ENCODE data around the gene HAAO.

The HAAO gene

DNA sequence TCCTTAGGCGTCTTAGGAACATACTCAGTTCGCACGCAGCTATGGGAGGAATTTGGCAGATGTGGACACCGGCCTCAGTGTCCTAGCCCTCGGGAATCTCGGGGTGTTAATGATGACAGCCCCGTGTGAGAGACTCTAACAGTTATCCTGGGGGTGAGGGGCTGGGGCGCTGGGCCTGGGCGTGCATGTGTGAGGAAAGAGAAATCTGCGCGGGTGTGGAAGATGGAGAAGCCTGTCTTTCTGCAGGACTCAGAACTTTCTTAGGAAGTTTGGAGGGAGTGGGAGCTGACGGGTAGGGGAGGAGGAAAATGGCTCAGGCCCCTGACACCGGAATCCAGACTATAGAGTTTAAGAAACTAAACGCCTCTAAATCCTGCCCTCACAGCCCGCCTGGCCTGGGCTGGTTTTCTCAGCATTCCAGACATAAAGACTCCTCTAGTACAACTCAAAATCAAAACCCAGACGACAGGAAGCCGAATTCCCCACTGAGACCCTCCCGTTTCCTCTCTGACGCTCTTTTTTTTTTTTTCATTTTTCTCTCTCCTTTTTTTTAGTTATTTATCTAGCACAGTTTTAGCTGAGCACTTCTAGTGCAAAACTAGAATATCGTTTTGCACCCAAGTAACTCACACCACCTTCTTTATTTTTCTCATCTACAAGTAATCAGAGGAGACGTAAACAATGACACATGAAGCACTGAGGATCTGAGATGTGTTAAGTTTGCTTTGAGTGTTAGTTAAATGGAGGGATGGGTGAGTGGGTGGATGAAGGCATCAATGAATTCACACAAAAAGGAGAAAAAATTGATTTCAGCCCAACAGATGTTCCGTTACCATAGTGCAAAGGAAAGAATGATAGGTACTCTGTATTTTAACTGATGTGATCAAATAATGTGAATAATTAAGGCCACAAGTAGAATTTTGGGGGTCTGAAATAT is 1.2 kb upstream of the HAAO start:
- no peak for DNase-seq (ENCODE audit: low read depth)

- DNase-seq (ENCODE audit: low read depth) = no peak
Observed at GRCh38 chr2:42792087-42792582, 248 bp downstream of the HAAO start.

GRCh38 chr2:42791606-42792005 is 777 bp downstream of the HAAO start:
- no peak for DNase-seq (ENCODE audit: low read depth)

DNA sequence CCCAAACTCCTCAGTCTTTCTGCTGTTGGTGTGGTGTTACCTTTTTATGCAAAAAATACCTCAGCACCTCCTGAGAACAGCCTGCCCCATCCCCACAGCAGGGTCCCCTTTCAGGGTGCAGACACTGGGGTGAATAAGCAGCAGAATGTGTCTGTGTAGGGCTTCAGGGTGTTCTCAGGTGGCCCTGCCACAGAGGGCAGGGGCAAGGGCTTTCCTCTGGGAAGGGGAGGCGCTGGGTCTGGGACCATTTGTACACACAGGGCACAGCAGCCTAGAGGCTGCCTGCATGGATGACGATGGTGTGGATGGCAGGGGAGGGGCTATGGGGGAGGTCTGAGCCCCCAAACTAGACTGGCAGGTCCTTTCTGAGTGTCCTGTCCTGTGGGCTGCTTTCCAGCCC is 2.6 kb downstream of the HAAO start:
- DNase-seq (ENCODE audit: low read depth) = no peak

GRCh38 chr2:42788882-42789281 is 3.5 kb downstream of the HAAO start:
- no peak for DNase-seq (ENCODE audit: low read depth)

GRCh38 chr2:42788478-42788793 is 3.9 kb downstream of the HAAO start:
- no peak for DNase-seq (ENCODE audit: low read depth)

DNA sequence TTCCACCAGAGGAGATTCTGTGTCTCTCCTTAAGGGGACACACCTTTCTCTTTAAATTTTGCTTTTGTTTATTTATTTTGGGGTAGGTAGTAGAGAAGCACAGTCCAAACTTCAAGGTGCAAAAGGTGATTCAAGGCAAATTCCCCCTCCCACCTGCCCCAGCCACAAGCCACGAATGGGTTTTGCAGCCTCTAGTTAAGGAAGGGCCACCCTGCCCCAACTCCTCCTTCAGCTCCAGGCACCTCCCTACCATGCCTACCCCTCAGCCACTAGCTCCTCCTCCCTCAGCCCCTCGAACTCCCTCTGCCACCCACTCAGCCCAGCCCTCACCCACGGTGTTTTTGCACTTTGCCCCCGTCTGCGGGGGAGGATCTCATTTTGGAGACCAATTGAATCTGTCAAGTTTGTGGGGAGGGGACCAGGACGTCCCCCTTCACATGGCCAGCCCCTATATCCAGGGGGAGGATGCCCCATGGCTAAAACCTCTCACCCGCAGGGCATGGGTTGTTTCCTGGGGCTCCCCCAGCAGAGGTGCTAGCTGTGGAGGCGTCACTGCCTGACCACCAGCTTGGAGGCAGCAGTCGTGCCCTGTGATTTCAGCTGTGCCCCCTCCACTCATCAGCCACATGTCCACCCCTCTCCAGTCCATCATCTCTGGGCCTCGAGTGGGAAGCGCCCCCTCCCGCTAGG is 4.5 kb downstream of the HAAO start:
- no peak for DNase-seq (ENCODE audit: low read depth)

GRCh38 chr2:42787424-42787787 is 5.0 kb downstream of the HAAO start:
- no peak for DNase-seq (ENCODE audit: low read depth)

DNA sequence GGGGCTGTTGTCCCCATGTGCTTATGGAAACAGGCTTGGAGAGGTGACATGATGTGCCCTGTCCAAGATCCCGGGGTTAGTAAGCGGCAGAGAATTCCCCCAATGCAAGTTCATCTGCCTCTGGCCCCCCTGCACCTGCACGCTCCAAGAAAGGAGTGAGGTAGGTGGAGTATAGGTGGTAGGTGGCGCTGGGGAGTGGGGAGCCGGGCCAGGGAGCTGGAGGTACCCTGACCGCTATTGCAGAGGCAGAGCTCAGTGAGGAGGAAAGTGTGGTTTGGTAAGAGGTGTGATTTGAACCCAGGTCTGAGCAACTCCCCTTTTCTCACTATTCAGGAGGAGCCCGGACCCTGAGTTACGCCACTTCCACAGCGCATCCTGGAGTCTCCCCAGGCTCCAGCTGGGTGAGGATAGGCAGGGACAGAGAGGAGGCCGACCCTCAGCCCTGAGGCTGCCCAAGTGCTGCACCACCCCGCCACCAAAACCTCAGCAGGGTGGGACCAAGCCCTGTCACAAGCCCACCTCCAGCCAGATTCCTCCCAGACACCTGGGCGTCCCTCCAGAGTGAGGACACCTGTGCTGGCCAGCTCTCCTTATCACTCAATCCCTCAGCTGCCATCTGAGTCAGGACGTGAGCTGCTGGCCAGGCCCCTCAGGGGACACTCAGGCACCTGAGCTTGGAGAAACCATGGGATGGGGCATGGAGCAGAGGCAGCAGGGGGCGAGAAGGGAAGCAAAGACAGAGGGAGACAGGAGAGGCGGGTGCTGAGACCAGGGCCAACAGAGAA is 5.6 kb downstream of the HAAO start:
- DNase-seq (ENCODE audit: low read depth) = no peak

GRCh38 chr2:42784204-42784880 is 8.0 kb downstream of the HAAO start:
- no peak for DNase-seq (ENCODE audit: low read depth)

- DNase-seq (ENCODE audit: low read depth) = no peak
Observed at GRCh38 chr2:42783511-42783910, 8.9 kb downstream of the HAAO start.

- no peak for DNase-seq (ENCODE audit: low read depth)
Observed at GRCh38 chr2:42781181-42781580, 11.2 kb downstream of the HAAO start.

DNA sequence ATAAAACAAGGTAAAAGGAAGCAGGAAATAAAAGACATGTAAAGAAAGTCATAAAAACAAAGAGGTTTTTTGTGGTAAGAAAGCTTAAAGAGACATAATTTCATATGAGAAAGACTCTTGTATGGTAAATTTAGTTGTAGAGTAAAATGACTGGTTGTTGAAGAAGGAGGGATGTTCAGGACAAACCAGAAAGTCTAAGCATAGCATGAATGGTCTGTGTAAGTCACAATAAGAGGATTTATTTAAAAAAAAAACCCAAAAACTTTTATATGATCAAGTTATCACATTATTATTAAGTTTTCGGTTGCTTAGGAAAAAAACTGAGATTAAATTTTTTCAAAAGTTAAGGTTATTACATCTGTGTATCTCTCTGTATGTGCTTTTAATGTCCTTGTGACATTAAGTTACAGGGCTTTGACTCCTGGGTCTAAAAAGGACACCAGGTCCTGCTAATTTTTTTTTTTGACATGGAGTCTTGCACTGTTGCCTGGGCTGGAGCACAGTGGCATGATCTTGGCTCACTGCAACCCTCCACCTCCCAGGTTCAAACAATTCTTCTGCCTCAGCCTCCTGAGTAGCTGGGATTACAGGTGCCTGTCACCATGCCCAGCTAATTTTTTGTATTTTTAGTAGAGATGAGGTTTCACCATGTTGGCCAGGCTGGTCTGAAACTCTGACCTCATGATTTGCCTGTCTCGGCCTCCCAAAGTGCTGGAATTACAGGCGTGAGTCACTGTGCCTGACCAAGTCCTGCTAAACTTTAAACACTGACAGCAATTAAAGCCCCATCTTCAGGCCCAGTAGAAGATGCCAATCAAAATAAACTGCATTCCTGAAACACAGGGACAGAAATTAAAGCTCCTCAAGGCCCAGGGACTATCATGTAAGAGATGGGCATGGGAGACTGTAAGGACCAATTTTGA is 14.2 kb downstream of the HAAO start:
- no peak for DNase-seq (ENCODE audit: low read depth)

- no peak for DNase-seq (ENCODE audit: low read depth)
Observed at GRCh38 chr2:42775810-42776209, 16.6 kb downstream of the HAAO start.

- DNase-seq (ENCODE audit: low read depth) = no peak
Observed at GRCh38 chr2:42775186-42775585, 17.2 kb downstream of the HAAO start.

DNA sequence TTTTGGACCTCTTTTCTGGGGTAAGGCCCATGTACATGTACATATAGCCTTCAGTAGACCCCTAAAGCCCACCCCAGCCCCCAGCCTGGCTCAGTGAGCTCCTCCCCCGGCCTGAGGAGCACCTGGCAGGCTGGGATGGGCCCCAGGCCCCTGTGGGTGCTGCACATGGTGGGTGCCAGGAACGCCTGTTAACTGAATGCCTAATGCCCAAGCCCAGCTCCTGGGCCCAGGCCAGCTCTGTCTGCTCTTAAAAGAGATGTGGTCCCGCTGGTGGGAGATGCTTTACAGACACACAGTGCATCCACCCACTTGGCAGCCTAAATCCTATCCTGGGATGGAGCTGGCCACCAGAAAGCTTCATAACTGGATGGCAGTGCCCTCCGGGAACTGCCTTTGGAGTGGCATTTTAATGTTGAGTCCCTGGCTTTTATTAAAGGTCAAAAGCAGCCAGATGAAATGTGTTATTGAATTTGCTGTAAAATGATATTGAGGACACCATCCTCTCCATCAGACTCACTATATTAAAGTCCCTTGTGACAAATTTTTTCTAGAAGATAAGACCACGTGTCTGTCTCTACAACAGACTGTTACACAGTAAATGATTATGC is 20.7 kb downstream of the HAAO start:
- no peak for DNase-seq (ENCODE audit: low read depth)

GRCh38 chr2:42770288-42771131 is 21.9 kb downstream of the HAAO start:
- no peak for DNase-seq (ENCODE audit: low read depth)

GRCh38 chr2:42769583-42770287 is 22.6 kb downstream of the HAAO start:
- no peak for DNase-seq (ENCODE audit: low read depth)

GRCh38 chr2:42768706-42769256 is 23.6 kb downstream of the HAAO start:
- no peak for DNase-seq (ENCODE audit: low read depth)
